Osteoblast (primary cell): ENCODE results near the gene CDK4. TPM values are rescaled to one million over a fixed set of nuclear protein-coding genes. Genes with fewer than 3 reads are reported as not detected.

Source experiments
- DNase-seq: peaks from one replicate; pipeline ENCODE4 v3.0.0; 2011; ENCODE audit warnings: low spot score, mixed read lengths; ENCODE audit not compliant: insufficient read length; ENCODE audit errors: missing footprints
- H2AFZ ChIP-seq: 2 replicates; pipeline ENCODE4 v1.6.0; 2011; ENCODE audit warnings: mild to moderate bottlenecking, low read length
- H3K27ac ChIP-seq: 2 replicates; pipeline ENCODE4 v1.5.1; 2011; ENCODE audit warnings: mild to moderate bottlenecking, low read depth, low read length, moderate library complexity
- H3K27me3 ChIP-seq: 2 replicates; pipeline ENCODE4 v1.6.0; 2012; ENCODE audit warnings: mild to moderate bottlenecking, control low read depth, inconsistent platforms, low read length, moderate library complexity; ENCODE audit not compliant: insufficient read depth
- H3K36me3 ChIP-seq: 2 replicates; pipeline ENCODE4 v1.5.1; 2011; ENCODE audit warnings: mild to moderate bottlenecking, low read length, control low read depth, moderate library complexity; ENCODE audit not compliant: insufficient read depth
- H3K4me1 ChIP-seq: 2 replicates; pipeline ENCODE4 v1.5.1; 2011; ENCODE audit warnings: mild to moderate bottlenecking, low read length, control low read depth, moderate library complexity; ENCODE audit not compliant: insufficient read depth
- H3K4me2 ChIP-seq: 2 replicates; pipeline ENCODE4 v1.6.0; 2011; ENCODE audit warnings: mild to moderate bottlenecking, low read length; ENCODE audit not compliant: insufficient read depth
- H3K4me3 ChIP-seq: fragments of 200-600 bp; sonication (generic); 3 replicates; pipeline ENCODE4 v1.5.1; 2012; ENCODE audit warnings: mild to moderate bottlenecking, low read length, inconsistent platforms; ENCODE audit not compliant: insufficient read depth
- H3K79me2 ChIP-seq: 2 replicates; pipeline ENCODE4 v1.6.0; 2012; ENCODE audit warnings: mild to moderate bottlenecking, low read length, control low read depth, inconsistent platforms; ENCODE audit not compliant: insufficient read depth
- H3K9me3 ChIP-seq: 2 replicates; pipeline ENCODE4 v1.5.1; 2011; ENCODE audit warnings: low read depth, low read length, control low read depth
- H4K20me1 ChIP-seq: 2 replicates; pipeline ENCODE4 v1.6.0; 2012; ENCODE audit warnings: mild to moderate bottlenecking, low read length, control low read depth; ENCODE audit not compliant: insufficient read depth
- CTCF ChIP-seq: IDR thresholded peaks from 2 replicates; pipeline ENCODE4 v1.5.1; 2011; ENCODE audit warnings: mild to moderate bottlenecking, low read depth, low read length, moderate library complexity; ENCODE audit errors: extremely low read depth
- total RNA-seq: library from RNA; depleted of rRNA; stranded (reverse); fragments of >200 nt; gene quantifications from 2 replicates; pipeline ENCODE4 v1.2.3, GENCODE V29; 2012

The CDK4 gene
- total RNA-seq, 1 donor: 293 TPM

- Histone ChIP-seq H2AFZ (no peak within 1 kb of the TSS), H3K4me2 (peak within 1 kb of the TSS; percentile 68), H4K20me1 (peaks cover 2% of the 10 kb centered on the region), H3K27me3 (peaks cover 46% of the 10 kb centered on the region), H3K4me1 (peaks cover 27% of the 10 kb centered on the region), H3K27ac (no peak within 1 kb of the TSS), H3K9me3 (no peaks in the 10 kb centered on the region), H3K4me3 (peak within 1 kb of the TSS; percentile 51), H3K79me2 (peaks cover 6% of the 10 kb centered on the region), H3K36me3 (peaks cover 26% of the 10 kb centered on the region)
- peak; percentile 77 for DNase-seq
- no peak for TF ChIP-seq CTCF
Measured at GRCh38 chr12:57766464-57767304, 14.6 kb upstream of the CDK4 start, which contains the start of gene CYP27B1. CYP27B1 (minus strand) TSS chr12:57767078; CDS start chr12:57767041, 37 bp downstream.

GRCh38 chr12:57765698-57766463 is 13.8 kb upstream of the CDK4 start:
- no peak for TF ChIP-seq CTCF
- peaks cover 2% of the 10 kb centered on the region for H4K20me1 ChIP-seq
- peaks cover 5% of the 10 kb centered on the region for H3K79me2 ChIP-seq
- H3K9me3 ChIP-seq: no peaks in the 10 kb centered on the region
- peaks cover 25% of the 10 kb centered on the region for H3K36me3 ChIP-seq
- peaks cover 46% of the 10 kb centered on the region for H3K27me3 ChIP-seq
- H3K27ac ChIP-seq: no peak overlapping the region
- no peak overlapping the region for H2AFZ ChIP-seq
- H3K4me3 ChIP-seq: peak overlapping the region; percentile 56
- H3K4me2 ChIP-seq: peak overlapping the region; percentile 68
- DNase-seq: peak; percentile 73
- H3K4me1 ChIP-seq: peaks cover 22% of the 10 kb centered on the region

- H3K36me3 ChIP-seq: peaks cover 18% of the 10 kb centered on the region
- H3K27me3 ChIP-seq: peaks cover 46% of the 10 kb centered on the region
- no peaks in the 10 kb centered on the region for H3K9me3 ChIP-seq
- H3K4me3 ChIP-seq: peak overlapping the region; percentile 56
- peak overlapping the region; percentile 29 for H2AFZ ChIP-seq
- peak overlapping the region; percentile 68 for H3K4me2 ChIP-seq
- H3K4me1 ChIP-seq: peaks cover 22% of the 10 kb centered on the region
- no peak overlapping the region for H3K27ac ChIP-seq
- peak; percentile 14 for TF ChIP-seq CTCF
- peaks cover 4% of the 10 kb centered on the region for H4K20me1 ChIP-seq
- DNase-seq: peak; percentile 88
- H3K79me2 ChIP-seq: no peaks in the 10 kb centered on the region
Measured at GRCh38 chr12:57765003-57765697, 13.0 kb upstream of the CDK4 start.
